B cell (primary cell): ENCODE results near the gene RERE. TPM values are rescaled to one million over a fixed set of nuclear protein-coding genes. Genes with fewer than 3 reads are reported as not detected.

Experiments used
- ATAC-seq: fragments of 200-7000 bp; cut with Tn5 transposase; one replicate; pipeline ENCODE4 v1.10.0; 2021; ENCODE audit warnings: low read depth, mild to moderate bottlenecking, moderate number of reproducible peaks, moderate library complexity
- CTCF ChIA-PET: fragments of 350-600 bp; sonication (Branson Sonifier 250); formaldehyde crosslinking; loops from one replicate; lab custom pipeline; 2021; ENCODE audit warnings: antibody characterized with exemption, inconsistent platforms; lab: Charles Lee
- POLR2A ChIA-PET: fragments of 350-600 bp; sonication (Branson Sonifier 250); formaldehyde crosslinking; loops from one replicate; lab custom pipeline; 2021; ENCODE audit warnings: antibody characterized with exemption; lab: Charles Lee
- DNase-seq: peaks from one replicate; pipeline ENCODE4 v3.0.0; 2013
- H2AFZ ChIP-seq: 2 replicates; pipeline ENCODE4 v1.6.1; 2012; ENCODE audit warnings: mild to moderate bottlenecking, low read depth, low read length; ENCODE audit not compliant: insufficient read depth, poor library complexity, severe bottlenecking
- H3K27ac ChIP-seq, 2 donors: 1 replicate in 1 of 2; 2 replicates in 1 of 2; pipeline ENCODE4 v1.5.1; 2012 to 2013; ENCODE audit warnings: low read length in 2 of 2, mild to moderate bottlenecking in 2 of 2, moderate library complexity in 1 of 2
- H3K27me3 ChIP-seq, 4 experiments: fragments of 200-600 bp in 1 of 4; sonication (generic) in 1 of 4; replicated peaks in 1 of 4; 1 replicate in 2 of 4; 2 replicates in 2 of 4; pipeline versions ENCODE4 v1.6.1 to v1.7.0; 2013 to 2016; ENCODE audit warnings: low read length in 3 of 4, mild to moderate bottlenecking in 2 of 4, mixed read lengths in 1 of 4, moderate library complexity in 1 of 4; ENCODE audit not compliant: insufficient read depth in 4 of 4, control insufficient read depth in 3 of 4; ENCODE audit errors: control extremely low read depth in 1 of 4
- H3K36me3 ChIP-seq, 2 experiments: replicated peaks in 1 of 2; 1 replicate in 1 of 2; 2 replicates in 1 of 2; pipeline versions ENCODE4 v1.6.1 to v1.7.1; 2013; ENCODE audit warnings: low read length in 1 of 2; ENCODE audit not compliant: insufficient read depth in 2 of 2, control insufficient read depth in 1 of 2; ENCODE audit errors: control extremely low read depth in 1 of 2, extremely low read depth in 1 of 2
- H3K4me1 ChIP-seq, 2 donors: fragments of 200-600 bp in 1 of 2; sonication (generic) in 1 of 2; 1 replicate in 1 of 2; 2 replicates in 1 of 2; pipeline versions ENCODE4 v1.5.1 to v1.6.1; 2013 to 2017; ENCODE audit warnings: low read length in 2 of 2; ENCODE audit not compliant: control insufficient read depth in 2 of 2, insufficient read depth in 2 of 2
- H3K4me2 ChIP-seq: replicated peaks from 2 replicates; pipeline ENCODE3; 2012; ENCODE audit warnings: mild to moderate bottlenecking, low read depth, low read length; ENCODE audit not compliant: poor library complexity, severe bottlenecking
- H3K4me3 ChIP-seq, 5 experiments: fragments of 200-600 bp in 1 of 5; sonication (generic) in 1 of 5; 1 replicate in 3 of 5; 2 replicates in 2 of 5; pipeline versions ENCODE4 v1.5.1 to v1.7.0; 2011 to 2016; ENCODE audit warnings: low read length in 4 of 5, mild to moderate bottlenecking in 4 of 5, low read depth in 2 of 5, control low read depth in 1 of 5, moderate library complexity in 1 of 5; ENCODE audit not compliant: insufficient read depth in 1 of 5; ENCODE audit errors: control extremely low read depth in 1 of 5, extremely low read depth in 1 of 5
- H3K79me2 ChIP-seq: fragments of 200-600 bp; sonication (generic); one replicate; pipeline ENCODE4 v1.6.0; 2016; ENCODE audit warnings: low read length; ENCODE audit not compliant: control insufficient read depth, insufficient read depth
- H3K9ac ChIP-seq: fragments of 200-600 bp; sonication (generic); 2 replicates; pipeline ENCODE4 v1.6.1; 2017; ENCODE audit warnings: mild to moderate bottlenecking, low read length, moderate library complexity
- H3K9me3 ChIP-seq, 3 donors: one replicate each; pipeline versions ENCODE4 v1.6.1 to v1.7.1; 2013; ENCODE audit warnings: low read length in 2 of 3; ENCODE audit not compliant: control insufficient read depth in 2 of 3, insufficient read depth in 1 of 3; ENCODE audit errors: control extremely low read depth in 1 of 3
- H4K20me1 ChIP-seq: 2 replicates; pipeline ENCODE4 v1.6.0; 2012; ENCODE audit warnings: mild to moderate bottlenecking, low read length; ENCODE audit not compliant: insufficient read depth, control insufficient read depth, poor library complexity, severe bottlenecking
- H3K27ac Mint-ChIP-seq: one replicate; pipeline ENCODE4 v1.8.0; 2021; ENCODE audit warnings: mixed read lengths
- H3K27me3 Mint-ChIP-seq: one replicate; pipeline ENCODE4 v1.8.0; 2021; ENCODE audit warnings: mixed read lengths
- H3K4me1 Mint-ChIP-seq: one replicate; pipeline ENCODE4 v1.8.0; 2021; ENCODE audit warnings: mixed read lengths
- H3K4me3 Mint-ChIP-seq: one replicate; pipeline ENCODE4 v1.8.0; 2021; ENCODE audit warnings: mixed read lengths
- H3K9me3 Mint-ChIP-seq: one replicate; pipeline ENCODE4 v1.8.0; 2022; ENCODE audit warnings: mixed read lengths; ENCODE audit not compliant: insufficient read depth
- CTCF ChIP-seq: fragments of 200-600 bp; IDR thresholded peaks from one replicate; pipeline ENCODE4 v1.8.0; 2022; ENCODE audit warnings: antibody characterized with exemption, mild to moderate bottlenecking
- EZH2 ChIP-seq: IDR thresholded peaks from 2 replicates; pipeline ENCODE4 v1.6.1; 2012; ENCODE audit warnings: borderline replicate concordance, low read depth, mild to moderate bottlenecking, moderate library complexity, low read length; ENCODE audit not compliant: insufficient read depth, poor library complexity, severe bottlenecking
- WGBS: methylation state at CpG from one replicate; pipeline ENCODE4 v1.1.5; 2013; ENCODE audit warnings: missing lambda C conversion rate; ENCODE audit not compliant: insufficient coverage; 5-methylcytosine and 5-hydroxymethylcytosine counted together
- intact Hi-C: fragments of 100-400 bp; cut with micrococcal nuclease; formaldehyde crosslinking; loops from one replicate; pipeline ENCODE4 v1.10.0; 2022
- polyA plus RNA-seq: library from polyadenylated mRNA; depleted of rRNA; stranded (reverse); fragments of >200 nt; gene quantifications from 2 replicates; pipeline ENCODE4 v1.2.3, GENCODE V29; 2012
- total RNA-seq, 2 donors: library from RNA; stranded (reverse); fragments of 120-200 nt in 1 of 2; gene quantifications; 1 replicate in 1 of 2; 2 replicates in 1 of 2; pipeline versions ENCODE4 v1.2.3 to v1.2.4, GENCODE V29; 2013 to 2022

The RERE gene
- total and polyA plus RNA-seq, 2 donors (not counting 1 experiment from before 2014, with no cell fraction given): 27.3 to 132 TPM

GRCh38 chr1:8661185-8662110, 156.0 kb downstream of the RERE start:
- DNase-seq (peak; percentile 38), ATAC-seq (peak; percentile 35)
- no peaks in the 10 kb centered on the region for H3K9me3 Mint-ChIP-seq
- H3K27ac Mint-ChIP-seq: no peak overlapping the region
- no peaks in the 10 kb centered on the region for H3K9me3 ChIP-seq
- H3K4me2 ChIP-seq: peak overlapping the region; percentile 77
- peak overlapping the region; percentile 18 for H3K9ac ChIP-seq
- no peaks in the 10 kb centered on the region for H4K20me1 ChIP-seq
- CTCF ChIA-PET: interaction anchor here (0.9 to 4.5 kb wide), 5 partner anchors 9 to 188 kb away, joined by 3 to 30 read pairs (median 5); no protein-coding TSS in a partner anchor
- H3K27ac ChIP-seq: peak overlapping the region; percentile 66 to 69
- no peak overlapping the region for H3K4me3 Mint-ChIP-seq
- 83% methylated on average over 6 of the region's 8 CpGs for WGBS
- H2AFZ ChIP-seq: peak overlapping the region; percentile 12
- POLR2A ChIA-PET: interaction anchor here (1.2 kb wide), 1 partner anchor 10 kb away, joined by 3 read pairs; no protein-coding TSS in a partner anchor
- peaks cover 80 to 86% of the 10 kb centered on the region in 2 donors for H3K4me1 ChIP-seq
- peak overlapping the region in 1 of 5 experiments; percentile 46 for H3K4me3 ChIP-seq
- no peaks in the 10 kb centered on the region for H3K27me3 ChIP-seq
- H3K27me3 Mint-ChIP-seq: no peaks in the 10 kb centered on the region
- intact Hi-C loops: loop anchor here (2.0 kb wide), 1 partner anchor 19 kb away; no protein-coding TSS in a partner anchor
- peaks cover 23% of the 10 kb centered on the region for H3K4me1 Mint-ChIP-seq
- no peaks in the 10 kb centered on the region for H3K36me3 ChIP-seq
- H3K79me2 ChIP-seq: peaks cover 98% of the 10 kb centered on the region
- TF ChIP-seq CTCF (no peak), EZH2 (no peak)
